Hindlimb muscle (tissue), 1 donor: ENCODE data around the gene USP53. TPM values are rescaled to one million over a fixed set of nuclear protein-coding genes. Genes with fewer than 3 reads are reported as not detected.
A peak's percentile ranks its signal among the peaks of the same experiment; 100 is the strongest.
"Not testable (repeated sequence)": the region's sequence is repeated elsewhere in the genome, so short reads cannot be mapped to it uniquely, and the experiment has no call there.

ENCODE experiments used
- DNase-seq: peaks from one replicate; pipeline ENCODE4 v3.0.0-alpha.2; 2013
- polyA plus RNA-seq: library from polyadenylated mRNA; unstranded; fragments of 120-200 nt; gene quantifications from one replicate; pipeline ENCODE4 v1.2.1, GENCODE V29; 2013; ENCODE audit not compliant: insufficient read length

Gene USP53
- polyA plus RNA-seq, 1 donor: 8.2 TPM

DNA sequence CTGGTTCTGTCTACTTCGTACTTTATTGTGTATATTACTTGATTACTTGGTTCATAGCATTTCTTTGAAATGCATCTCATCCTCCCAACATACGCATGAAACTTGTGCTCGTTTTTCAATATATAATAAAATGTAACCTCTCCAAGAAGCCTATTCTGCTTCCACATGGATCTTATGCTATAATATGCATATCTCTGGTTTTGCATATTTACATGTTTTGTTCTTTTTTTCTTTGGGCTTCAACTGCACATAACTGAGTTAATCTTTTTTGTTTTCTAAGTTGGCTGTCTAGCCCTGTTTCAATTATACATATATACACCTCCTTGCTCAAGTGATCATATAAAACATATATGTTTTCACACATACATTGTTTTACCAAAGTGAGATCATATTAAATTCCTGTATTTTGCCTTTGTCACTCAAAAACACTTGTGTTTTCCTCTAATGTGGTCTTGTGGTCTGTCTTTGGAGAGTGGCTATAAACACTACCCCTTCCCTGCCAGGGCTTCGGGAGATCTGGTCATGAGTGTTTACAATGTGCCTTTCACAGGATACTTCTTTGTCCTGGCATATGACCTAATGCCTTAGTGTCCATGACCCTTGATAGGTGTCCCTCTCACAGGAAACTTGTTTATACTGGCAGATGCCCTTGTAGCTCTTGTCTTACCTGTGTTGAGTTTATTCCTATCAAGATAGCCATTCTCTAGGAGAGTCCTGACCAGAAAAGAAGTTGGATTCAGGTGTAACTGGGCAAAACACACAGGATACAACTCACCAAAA lies 17.6 kb downstream of the USP53 start:
- DNase-seq: no peak

DNA sequence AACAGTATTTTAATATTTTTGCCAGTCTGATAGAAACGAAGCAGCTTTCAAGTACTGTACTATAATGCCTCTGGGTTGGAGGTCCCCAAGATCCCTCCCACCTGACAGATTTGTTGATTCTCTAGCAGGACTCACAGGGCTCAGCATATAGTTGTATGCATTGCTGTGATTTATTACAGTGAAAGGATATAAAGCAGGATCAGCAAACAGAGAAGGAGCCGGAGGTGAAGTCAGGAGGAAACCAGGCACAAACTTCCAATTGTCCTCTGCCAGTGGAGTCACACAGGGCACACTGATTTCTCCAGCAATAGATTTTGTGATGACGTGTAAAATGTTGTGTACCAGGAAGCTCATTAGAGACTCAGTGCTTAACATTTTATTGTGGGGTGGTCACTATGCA lies 19.0 kb downstream of the USP53 start:
- DNase-seq: no peak

DNA sequence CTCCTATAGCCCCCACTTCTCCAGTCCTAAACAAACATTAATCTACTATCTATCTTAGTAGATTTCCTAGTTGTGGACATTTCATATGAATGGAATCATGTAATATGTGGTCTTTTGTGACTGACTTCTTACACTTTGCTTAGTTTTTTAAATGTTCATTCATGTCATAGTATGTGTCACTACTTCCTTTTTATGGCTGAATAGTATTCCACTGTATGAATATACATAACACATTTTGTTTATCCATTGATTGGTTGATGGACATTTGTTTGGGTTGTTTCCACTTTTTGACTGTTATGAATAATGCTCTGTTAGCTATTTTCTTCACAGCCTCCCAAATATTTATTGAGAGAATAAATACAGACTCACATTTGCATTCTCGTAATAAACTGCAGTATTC lies 19.8 kb downstream of the USP53 start:
- no peak for DNase-seq

DNA sequence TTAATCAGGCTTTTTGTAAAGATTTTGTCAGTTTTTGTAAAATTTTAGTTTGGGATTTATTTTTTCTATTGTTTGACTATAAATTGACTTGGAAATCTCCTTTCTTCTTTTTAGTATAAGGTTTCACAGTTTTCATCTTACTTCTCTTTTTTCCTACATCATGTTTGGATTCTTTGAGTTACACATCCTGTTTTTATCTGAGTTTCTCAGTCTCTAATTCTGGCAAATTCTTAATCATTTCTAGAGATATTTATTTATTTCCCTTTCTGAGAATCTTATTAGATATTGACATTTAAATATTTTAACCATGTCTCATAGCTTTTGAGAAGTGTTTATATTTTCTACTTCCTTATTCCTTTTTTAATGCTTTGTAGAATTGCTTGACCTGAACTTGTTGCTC lies 20.7 kb downstream of the USP53 start:
- DNase-seq: no peak

DNA sequence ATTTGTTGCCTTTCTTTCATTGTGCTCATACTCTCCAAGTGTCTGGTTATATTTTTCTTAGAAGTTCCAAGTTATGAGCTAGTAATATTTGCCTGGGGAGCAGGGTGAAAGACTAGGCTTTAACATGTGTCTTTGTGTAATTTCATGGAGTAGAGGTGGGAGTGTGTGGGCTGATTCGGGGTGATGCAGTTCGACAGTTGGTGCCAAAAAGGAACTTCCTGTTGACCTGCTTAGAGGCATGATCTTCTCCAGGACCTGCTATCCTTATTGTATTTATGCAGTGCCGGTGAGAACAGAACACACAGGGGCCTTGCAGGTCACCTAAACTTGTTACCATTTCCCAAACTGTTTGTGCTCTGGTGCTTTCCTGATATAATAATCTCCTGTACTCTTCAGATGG lies 21.2 kb downstream of the USP53 start:
- no peak for DNase-seq

DNA sequence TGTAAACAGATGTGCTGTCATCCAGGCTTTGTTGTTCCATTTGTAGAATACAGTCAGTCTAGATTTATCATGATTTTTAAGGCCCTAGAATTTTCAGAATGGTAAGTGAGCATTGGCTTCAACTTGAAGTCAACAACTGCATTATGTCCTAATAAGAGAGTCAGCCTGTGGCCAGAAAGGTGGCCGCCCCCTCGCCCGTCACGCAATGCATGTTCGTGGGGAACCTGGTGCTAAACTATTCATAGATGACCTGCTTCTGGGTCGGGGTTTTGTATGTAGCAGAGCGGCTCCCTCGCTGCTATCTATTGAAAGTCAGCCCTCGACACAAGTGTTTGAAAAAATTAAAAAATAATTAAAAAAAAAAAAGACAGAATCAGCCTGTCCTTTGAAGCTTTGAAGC lies 24.7 kb downstream of the USP53 start:
- no peak for DNase-seq

DNA sequence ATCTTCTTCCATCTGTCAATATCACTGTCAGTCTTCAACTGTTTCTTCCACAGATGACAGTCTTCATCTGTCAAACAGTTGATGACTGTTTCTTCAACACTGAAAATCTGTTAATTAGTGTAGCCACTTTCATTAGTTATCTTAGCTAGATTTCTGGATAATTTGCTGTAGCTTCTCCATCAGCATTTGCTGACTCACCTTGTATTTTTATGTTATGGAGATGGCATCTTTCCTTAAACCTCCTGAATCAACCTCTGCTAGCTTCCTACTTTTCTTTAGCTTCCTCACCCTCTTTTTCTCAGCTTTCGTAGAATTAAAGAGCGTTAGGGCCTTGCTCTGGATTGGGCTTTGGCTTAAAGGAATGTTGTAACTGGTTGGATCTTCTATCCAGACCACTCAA lies 25.1 kb downstream of the USP53 start:
- DNase-seq: no peak

DNA sequence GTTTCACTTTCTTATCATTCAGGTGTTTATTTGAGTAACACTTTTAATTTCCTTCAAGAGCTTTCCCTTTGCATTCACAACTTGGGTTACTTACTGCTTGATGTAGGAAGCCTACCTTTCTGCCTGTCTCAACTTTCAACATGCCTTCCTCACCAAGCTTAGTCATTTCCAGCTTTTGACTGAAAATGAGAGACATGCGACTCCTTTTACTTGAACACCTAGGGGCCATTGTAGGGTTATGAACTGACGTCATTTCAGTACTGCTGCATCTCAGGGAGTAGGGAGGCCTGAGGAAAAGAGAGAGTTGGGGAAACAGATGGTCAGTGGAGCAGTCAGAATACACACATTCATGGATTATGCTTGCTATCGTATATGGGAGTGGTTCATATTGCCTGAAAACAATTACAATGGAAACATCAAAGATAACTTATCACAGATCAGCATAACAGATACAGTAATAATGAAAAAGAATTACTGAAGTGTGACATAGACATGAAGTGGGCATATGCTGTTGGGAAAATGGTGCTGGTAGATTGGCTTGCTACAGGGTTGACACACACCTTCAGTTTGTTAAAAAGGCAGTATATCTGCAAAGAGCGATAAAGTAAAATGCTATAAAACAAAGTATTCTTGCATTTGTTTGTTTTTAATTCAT lies 25.7 kb downstream of the USP53 start:
- no peak for DNase-seq

DNA sequence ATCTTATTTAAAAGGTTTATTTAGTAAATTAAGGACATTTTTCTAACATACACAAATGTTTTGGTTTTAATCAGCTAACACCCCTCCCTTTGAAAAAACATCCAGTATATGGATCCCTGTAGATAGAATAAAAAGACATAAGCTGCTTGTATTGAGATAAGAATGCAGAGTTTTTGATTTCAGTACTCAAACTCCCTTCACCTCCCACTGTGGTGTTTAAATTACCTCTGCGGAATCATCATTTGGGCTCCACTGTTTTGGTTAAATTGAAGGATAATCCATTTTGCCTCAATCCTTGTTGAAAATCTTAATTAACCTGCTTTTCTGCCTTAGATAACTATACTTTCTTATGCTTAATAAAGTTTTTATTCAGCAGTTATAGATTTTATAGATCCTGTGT lies 27.6 kb downstream of the USP53 start:
- no peak for DNase-seq

DNA sequence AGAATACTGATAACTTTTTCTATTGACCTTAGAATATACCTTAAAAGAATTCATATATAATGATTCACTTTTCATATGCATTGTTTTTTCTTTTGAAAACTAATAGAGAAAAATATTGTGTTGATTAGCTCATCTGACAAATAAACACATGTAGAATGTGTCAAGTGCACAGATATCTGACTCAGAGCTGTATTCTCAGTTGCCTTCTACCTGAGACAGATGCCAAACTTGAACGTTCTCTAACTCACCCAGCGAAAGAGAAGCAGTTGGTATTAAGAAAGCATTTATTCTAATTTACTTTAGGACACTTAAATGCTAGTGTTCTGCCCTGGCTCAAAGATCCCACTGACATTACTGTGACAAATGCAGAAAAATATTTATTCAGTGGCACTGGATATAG lies 28.1 kb downstream of the USP53 start:
- no peak for DNase-seq

DNA sequence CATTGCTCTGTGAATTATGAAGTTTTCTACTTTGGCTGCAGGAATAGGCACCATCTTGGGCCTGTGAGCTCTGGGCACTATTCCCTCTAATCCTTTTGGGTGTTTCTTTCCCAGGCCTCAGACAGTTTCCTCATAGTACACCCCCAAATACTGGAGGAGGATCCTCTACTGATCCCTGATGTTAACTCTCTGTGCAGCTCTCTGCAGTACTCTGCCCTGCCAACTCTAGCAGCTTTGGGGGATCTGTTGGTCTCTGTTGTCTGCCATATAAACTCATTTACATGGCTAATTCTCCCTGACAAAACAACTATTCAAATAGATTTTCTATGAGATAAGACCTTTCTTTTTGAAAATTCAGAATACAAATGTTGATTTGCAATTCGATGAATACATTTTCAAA lies 29.9 kb downstream of the USP53 start:
- DNase-seq: no peak

DNA sequence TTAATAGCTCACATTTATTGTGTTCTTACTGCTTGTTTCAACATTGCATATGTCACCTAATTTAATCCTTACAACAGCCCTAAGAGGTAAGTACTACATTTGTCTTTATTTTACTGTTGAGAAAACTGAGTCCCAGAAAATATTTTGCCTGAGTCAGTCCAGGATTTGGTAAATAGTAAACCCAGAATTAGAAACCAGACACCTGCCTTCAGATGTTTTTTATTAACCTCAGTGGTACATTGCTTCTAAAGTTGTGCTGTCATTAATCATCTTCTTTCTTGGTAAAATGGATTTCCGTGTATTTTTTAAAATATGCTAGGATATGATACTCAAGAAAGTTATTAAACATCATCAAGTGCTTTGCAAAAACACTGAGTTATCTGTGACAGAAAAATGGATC lies 31.4 kb downstream of the USP53 start:
- DNase-seq: no peak

DNA sequence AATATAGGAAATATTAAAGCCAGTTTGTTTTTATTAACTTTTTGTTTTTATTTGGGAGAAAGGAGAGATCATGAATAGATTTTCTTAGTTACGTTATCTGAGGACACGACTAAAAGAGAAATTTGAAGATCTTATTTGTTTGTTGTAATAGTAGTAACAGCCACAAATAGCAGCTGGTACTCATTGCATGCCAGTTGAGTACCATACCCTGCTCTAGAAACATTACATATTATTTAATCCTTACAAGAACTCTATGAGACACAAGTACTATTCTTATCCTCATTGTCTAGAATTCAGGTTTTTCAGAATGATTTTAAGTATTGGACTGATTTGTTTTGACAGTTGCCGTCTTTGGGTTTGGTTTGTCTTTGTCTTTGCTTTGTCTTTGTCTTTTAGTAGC lies 31.8 kb downstream of the USP53 start:
- DNase-seq: no peak

DNA sequence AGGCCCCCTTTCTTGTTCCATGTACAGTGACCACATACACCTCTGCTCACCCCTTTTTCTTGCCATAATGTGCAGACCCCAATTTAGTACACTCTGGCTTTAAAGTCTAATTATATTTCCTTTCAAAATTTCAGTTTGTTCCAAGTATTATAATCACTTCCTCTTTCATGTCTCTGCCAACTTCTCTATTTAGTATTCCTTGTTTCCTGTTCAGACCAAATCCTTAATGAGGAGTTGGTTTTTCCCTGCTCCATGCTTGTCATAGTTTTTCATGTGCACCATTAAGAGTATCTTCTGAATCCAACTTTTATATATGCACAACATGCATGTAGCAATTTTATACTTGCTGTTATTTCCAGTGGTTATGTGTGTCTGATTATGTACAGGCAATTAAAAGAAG lies 32.3 kb downstream of the USP53 start:
- no peak for DNase-seq

DNA sequence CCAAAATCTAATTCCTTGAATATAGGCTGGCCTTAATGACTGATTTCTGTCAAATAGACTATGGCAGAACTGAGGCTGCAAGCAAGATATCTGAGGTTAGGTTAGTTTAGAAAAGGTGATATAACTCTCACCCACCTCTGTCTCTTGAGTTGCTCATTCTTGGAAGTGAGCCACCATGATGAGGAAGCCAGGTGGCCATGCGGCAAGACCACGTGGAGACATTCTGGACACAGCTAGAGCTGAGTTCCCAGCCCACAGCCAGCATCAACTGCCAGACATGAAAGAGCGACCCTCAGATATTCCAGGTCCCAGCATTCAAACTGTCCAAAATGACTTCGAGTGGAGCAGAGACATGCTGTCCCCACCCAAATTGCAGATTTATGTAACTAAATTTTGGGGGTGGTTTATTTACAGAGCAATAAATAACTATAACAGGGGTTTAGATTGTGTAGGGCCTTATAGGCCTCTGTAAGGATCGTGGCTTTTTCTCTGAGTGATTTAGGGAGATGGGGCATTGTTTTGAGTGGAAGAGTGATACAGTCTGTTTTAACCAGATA lies 33.7 kb downstream of the USP53 start:
- DNase-seq: peak; percentile 4

DNA sequence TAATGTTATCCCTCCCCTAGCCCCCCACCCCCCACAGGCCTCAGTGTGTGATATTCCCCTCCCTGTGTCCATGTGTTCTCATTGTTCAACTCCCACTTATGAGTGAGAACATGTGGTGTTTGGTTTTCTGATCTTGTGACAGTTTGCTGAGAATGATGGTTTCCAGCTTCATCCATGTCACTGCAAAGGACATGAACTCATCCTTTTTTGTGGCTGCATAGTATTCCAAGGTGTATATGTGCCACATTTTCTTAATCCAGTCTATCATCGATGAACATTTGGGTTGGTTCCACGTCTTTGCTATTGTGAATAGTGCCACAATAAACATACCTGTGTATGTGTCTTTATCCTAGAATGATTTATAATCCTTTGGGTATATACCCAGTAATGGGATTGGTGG lies 38.5 kb downstream of the USP53 start:
- not testable (repeated sequence) for DNase-seq

DNA sequence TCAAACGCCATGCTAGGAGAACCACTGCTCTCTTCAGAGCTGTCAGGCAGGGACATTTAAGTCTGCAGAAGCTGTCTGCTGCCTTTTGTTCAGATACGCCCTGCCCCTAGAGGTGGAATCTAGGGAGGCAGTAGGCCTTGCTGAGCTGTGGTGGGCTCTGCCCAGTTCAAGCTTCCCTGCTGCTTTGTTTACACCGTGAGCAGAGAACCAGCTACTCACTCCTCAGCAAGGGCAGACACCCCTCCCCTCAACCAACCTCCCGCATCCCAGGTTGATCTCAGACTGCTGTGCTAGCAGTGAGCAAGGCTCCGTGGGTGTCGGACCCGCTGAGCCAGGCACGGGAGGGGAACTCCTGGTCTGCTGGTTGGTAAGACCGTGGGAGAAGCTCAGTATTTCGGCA lies 42.7 kb downstream of the USP53 start:
- not testable (repeated sequence) for DNase-seq

DNA sequence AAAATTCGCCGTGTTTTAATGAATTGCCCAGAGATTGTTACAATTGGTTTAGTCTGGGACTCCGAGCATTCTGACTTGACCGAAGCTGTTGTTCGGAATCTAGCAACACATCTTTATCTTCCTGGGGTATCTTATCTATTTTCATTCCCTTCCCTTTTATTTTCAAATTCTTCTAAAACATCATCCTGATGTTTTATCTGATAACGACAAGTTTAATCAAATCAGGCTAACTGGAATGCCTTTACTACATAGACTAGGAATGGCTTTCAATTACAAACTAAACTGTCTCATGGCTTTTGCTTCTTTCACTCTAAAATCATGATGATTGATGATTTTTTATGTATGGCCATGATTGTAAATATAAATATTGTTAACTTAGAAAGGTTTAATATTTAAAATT lies 48.0 kb downstream of the USP53 start:
- no peak for DNase-seq

DNA sequence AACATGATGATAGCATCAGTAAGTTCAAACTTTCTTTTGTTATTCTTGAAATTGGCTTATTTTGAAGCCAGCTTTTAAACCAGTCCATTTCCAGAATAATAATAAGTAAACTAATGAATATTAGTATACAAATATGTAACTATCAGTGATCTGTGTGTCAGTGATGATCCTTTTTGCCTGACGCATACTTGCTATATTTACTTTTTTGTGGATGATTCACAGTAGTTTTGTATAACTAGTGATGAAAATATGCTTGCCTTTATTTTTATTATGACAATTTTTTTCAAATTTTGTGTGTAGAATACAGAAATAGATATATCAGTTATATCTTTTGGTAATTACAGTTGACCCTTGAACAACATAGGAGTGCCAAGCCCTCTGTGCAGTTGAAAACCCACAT lies 49.5 kb downstream of the USP53 start:
- DNase-seq: no peak

DNA sequence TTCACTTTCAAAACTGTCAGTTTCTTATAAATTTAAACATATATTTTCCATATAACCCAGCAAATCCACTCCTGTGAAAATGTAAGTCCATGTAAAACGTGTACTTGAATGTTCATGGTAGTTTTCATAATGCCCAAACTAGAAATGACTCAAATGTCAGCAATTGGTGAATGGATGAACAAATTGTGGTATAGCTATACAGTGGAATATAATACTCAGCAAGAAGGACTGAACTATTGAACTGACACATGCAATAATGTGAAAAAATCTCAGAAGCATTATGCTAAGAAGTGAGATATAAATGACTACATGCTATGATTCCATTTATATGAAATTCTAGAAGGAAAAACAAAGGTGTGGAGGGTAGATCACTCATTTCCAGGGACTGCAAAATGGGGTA lies 52.2 kb downstream of the USP53 start:
- DNase-seq: no peak

DNA sequence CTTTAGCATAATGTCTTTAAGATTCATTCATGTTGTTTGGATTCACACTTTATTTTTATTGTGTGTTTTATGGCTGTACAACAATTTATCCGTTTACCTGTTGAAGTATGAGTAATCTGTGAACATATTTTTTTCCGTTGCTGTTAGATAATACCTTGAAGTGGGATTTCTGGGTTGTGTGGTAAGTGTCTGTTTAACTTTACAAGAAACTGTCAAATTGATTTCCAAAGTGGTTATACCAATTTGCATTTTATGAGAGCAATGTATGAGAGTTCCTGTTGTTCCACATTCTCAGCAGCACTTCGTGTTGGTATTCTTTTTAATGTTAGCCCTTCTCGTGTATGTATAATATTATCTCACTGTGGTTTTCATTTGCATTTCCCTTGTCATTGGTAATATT lies 53.6 kb downstream of the USP53 start:
- DNase-seq: no peak

DNA sequence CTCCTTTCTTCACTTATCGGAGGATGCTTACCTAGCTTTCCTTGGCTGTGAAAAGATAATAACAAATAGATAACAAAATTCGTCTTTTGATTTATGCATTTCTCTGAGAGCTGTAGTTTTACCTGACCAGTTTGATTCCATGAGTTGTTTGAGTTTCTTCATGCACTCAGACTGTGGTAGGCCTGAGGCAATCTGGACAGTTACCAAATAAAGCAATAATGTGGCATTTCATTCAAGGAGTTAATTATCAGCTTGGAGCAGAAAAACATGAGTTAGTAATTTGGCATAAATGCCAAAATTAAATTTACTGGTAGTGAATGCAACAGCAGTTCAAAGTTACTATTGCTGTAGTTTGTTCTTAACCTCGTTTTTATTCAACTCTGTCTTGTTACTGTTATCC lies 56.0 kb downstream of the USP53 start:
- DNase-seq: no peak

DNA sequence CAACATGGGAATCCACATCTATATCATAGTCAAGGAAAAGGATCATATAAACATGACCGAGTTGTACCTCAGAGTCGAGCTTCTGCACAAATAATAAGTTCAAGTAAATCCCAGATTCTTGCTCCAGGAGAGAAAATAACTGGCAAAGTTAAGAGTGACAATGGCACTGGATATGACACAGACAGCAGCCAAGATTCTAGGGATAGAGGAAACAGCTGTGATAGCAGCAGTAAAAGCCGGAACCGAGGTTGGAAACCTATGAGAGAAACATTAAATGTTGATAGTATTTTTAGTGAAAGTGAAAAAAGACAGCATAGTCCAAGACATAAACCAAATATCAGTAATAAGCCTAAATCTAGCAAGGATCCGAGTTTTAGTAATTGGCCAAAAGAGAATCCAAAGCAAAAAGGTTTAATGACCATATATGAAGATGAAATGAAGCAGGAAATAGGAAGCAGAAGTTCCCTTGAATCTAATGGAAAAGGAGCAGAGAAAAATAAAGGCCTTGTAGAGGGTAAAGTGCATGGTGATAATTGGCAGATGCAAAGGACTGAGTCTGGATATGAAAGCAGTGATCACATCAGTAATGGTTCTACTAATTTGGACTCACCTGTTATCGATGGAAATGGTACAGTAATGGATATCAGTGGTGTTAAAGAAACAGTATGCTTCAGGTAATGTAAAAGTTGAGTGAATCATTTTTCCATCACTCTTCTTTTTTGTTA lies 59.0 kb downstream of the USP53 start:
- no peak for DNase-seq

DNA sequence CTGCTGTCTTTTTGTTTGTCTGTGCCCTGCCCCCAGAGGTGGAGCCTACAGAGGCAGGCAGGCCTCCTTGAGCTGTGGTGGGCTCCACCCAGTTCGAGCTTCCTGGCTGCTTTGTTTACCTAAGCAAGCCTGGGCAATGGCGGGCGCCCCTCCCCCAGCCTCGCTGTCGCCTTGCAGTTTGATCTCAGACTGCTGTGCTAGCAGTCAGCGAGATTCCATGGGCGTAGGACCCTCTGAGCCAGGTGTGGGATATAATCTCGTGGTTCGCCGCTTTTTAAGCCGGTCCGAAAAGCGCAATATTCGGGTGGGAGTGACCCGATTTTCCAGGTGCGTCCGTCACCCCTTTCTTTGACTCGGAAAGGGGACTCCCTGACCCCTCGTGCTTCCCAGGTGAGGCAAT lies 67.0 kb downstream of the USP53 start:
- DNase-seq: not testable (repeated sequence)
